Measurements from ENCODE around the gene SPTBN4. TPM values are rescaled to one million over a fixed set of nuclear protein-coding genes. Genes with fewer than 3 reads are reported as not detected.
"Not testable (repeated sequence)": the region's sequence is repeated elsewhere in the genome, so short reads cannot be mapped to it uniquely, and the experiment has no call there.

Gene SPTBN4
- total RNA-seq, 5 donors from 2014 or later (not counting 1 experiment from before 2014, with no cell fraction given), result 0.37 to 1.2 (median 0.66) TPM

DNA sequence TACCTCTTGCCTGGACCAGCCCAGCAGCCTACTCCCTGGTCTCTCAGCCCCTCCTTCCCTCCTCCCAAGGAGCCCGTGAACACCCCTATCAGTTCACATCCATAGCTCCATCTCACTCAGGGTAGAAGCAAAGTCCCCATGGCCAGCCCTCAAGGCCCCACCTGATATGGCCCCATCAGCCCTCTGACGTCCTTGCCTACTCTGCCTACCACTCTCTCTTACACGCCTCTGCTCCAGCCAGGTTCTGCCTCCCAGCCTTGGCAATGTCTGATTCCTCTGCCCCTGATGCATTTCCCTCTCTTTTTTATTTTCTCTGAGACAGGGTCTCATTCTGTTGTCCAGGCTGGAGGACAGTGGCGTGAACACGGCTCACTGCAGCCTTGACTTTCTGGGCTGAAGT is 14.8 kb upstream of the SPTBN4 start:
- H3K4me3 Mint-ChIP-seq, result no peak overlapping the region
- no peak for DNase-seq
- no peaks in the 10 kb centered on the region for H3K4me1 ChIP-seq (ENCODE audit: control insufficient read depth in 1 of 2, extremely low read depth in 1 of 2, insufficient read depth in 2 of 2, low read length in 2 of 2)
- ChIA-PET POLR2A (no interaction called here), CTCF (no interaction called here)
- H3K9me3 ChIP-seq, result no peaks in the 10 kb centered on the region
- H3K27ac ChIP-seq (ENCODE audit: low read length), result no peak overlapping the region
- no peaks in the 10 kb centered on the region for H3K9me3 Mint-ChIP-seq
- no peak for ATAC-seq (replicated peaks in 1 of 4)
- H3K27me3 Mint-ChIP-seq, result no peaks in the 10 kb centered on the region
- peaks cover 0 to 3% of the 10 kb centered on the region in 2 donors for H3K36me3 ChIP-seq (ENCODE audit: control insufficient read depth in 2 of 2, extremely low read depth in 1 of 2, insufficient read depth in 1 of 2, low read length in 1 of 2)
- no peaks in the 10 kb centered on the region for H3K27me3 ChIP-seq (replicated peaks in 1 of 2; ENCODE audit: control insufficient read depth in 2 of 2, extremely low read depth in 1 of 2, insufficient read depth in 2 of 2, low read length in 1 of 2)
- peaks cover 3% of the 10 kb centered on the region for H3K36me3 Mint-ChIP-seq
- H3K4me1 Mint-ChIP-seq, result no peaks in the 10 kb centered on the region
- 82% methylated on average over 4 of the region's 5 CpGs for whole genome bisulfite sequencing (ENCODE audit: insufficient coverage)
- H3K4me3 ChIP-seq (ENCODE audit: control insufficient read depth in 1 of 2, extremely low read depth in 1 of 2, low read length in 1 of 2), result no peak overlapping the region
- H3K27ac Mint-ChIP-seq, result no peak overlapping the region

DNA sequence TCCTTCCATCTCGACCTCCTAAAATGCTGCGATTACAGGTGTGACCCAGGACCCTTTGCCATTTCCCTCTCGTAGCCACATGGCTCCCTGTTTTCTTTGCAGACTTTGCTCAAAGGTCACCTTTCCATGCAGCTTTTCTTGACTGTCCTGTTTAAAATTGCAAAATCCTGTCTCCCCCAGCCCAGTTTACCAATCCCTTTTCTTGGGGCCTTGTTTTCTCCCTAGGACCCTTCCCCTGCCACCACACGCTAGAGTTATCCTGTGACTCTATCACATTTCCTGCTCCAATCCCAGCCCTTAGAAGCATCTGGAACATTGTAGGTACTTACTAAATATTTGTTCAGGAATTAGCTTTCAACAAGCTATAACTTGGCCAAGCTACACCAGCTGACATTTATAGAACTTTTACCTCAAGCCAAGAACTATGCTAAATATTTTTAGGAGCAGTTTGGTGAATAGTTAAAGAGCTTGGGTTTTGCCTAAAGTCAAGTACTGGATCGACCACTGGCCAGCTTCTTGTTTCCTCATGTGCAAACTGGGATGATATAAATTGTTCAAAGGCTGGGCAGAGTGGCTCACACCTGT is 13.6 kb upstream of the SPTBN4 start:
- no peaks in the 10 kb centered on the region for H3K27me3 ChIP-seq (replicated peaks in 1 of 2; ENCODE audit: control insufficient read depth in 2 of 2, extremely low read depth in 1 of 2, insufficient read depth in 2 of 2, low read length in 1 of 2)
- H3K4me3 ChIP-seq (ENCODE audit: control insufficient read depth in 1 of 2, extremely low read depth in 1 of 2, low read length in 1 of 2), result no peak overlapping the region
- H3K36me3 ChIP-seq (ENCODE audit: control insufficient read depth in 2 of 2, extremely low read depth in 1 of 2, insufficient read depth in 1 of 2, low read length in 1 of 2), result no peaks in the 10 kb centered on the region
- H3K4me1 ChIP-seq (ENCODE audit: control insufficient read depth in 1 of 2, extremely low read depth in 1 of 2, insufficient read depth in 2 of 2, low read length in 2 of 2), result no peaks in the 10 kb centered on the region
- Mint-ChIP-seq H3K4me3 (no peak overlapping the region), H3K9me3 (no peaks in the 10 kb centered on the region), H3K36me3 (peaks cover 6% of the 10 kb centered on the region), H3K27me3 (no peaks in the 10 kb centered on the region), H3K4me1 (no peaks in the 10 kb centered on the region), H3K27ac (no peak overlapping the region)
- ATAC-seq (replicated peaks in 1 of 4) (no peak), DNase-seq (no peak)
- H3K9me3 ChIP-seq, result no peaks in the 10 kb centered on the region
- POLR2A ChIA-PET, result no interaction called here
- CTCF ChIA-PET, result no interaction called here
- WGBS (ENCODE audit: insufficient coverage), result 93% methylated on average over 5 of the region's 5 CpGs
- no peak overlapping the region for H3K27ac ChIP-seq (ENCODE audit: low read length)

DNA sequence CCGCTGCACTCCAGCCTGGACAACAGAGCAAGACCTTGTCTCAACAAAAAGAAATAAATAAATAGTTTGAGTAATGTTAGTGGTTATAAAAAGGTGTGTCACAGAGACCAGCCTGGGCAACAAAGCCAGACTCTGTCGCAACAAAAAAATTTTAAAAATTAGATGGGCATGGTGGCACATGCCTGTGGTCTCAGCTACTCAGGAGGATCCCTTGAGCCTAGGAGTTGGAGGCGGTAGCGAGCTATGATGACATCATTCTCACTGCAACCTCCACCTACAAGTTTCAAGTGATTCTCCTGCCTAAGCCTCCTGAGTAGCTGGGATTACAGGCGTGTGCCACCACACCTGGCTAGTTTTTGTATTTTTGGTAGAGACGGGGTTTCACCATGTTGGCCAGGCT is 12.9 kb upstream of the SPTBN4 start:
- H3K4me3 ChIP-seq (ENCODE audit: control insufficient read depth in 1 of 2, extremely low read depth in 1 of 2, low read length in 1 of 2); H3K27ac ChIP-seq (ENCODE audit: low read length); CTCF ChIA-PET; POLR2A ChIA-PET; ATAC-seq (replicated peaks in 1 of 4); H3K4me1 ChIP-seq (ENCODE audit: control insufficient read depth in 1 of 2, extremely low read depth in 1 of 2, insufficient read depth in 2 of 2, low read length in 2 of 2); DNase-seq; H3K36me3 ChIP-seq (ENCODE audit: control insufficient read depth in 2 of 2, extremely low read depth in 1 of 2, insufficient read depth in 1 of 2, low read length in 1 of 2); H3K27ac Mint-ChIP-seq; H3K27me3 Mint-ChIP-seq; H3K36me3 Mint-ChIP-seq; H3K4me3 Mint-ChIP-seq; H3K27me3 ChIP-seq (replicated peaks in 1 of 2; ENCODE audit: control insufficient read depth in 2 of 2, extremely low read depth in 1 of 2, insufficient read depth in 2 of 2, low read length in 1 of 2); H3K9me3 Mint-ChIP-seq; H3K4me1 Mint-ChIP-seq; H3K9me3 ChIP-seq: not testable (repeated sequence)
- WGBS (ENCODE audit: insufficient coverage), result 97% methylated on average over 5 of the region's 6 CpGs

DNA sequence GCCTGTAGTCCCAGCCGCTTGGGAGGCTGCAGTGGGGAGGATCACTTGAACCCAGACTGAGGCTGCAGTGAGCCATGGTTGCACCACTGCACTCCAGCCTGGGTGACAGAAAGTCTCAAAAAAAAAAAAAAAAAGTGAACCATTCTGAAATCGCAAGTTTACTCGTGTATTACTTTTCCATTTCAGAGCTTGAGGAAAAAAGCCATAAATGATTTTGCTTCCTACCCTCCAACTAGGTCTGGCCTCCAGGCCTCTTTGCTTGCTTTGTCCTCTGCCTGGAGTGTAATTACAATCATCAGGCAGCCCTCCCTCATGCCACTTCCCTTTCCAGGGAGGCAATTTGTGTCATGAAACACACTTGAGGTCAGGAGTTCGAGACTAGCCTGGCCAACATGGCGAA is 9.8 kb upstream of the SPTBN4 start:
- no peaks in the 10 kb centered on the region for H3K9me3 ChIP-seq
- no peak overlapping the region for H3K27ac ChIP-seq (ENCODE audit: low read length)
- no peaks in the 10 kb centered on the region for H3K9me3 Mint-ChIP-seq
- no peak for DNase-seq
- ATAC-seq (replicated peaks in 1 of 4), result no peak
- H3K4me3 ChIP-seq (ENCODE audit: control insufficient read depth in 1 of 2, extremely low read depth in 1 of 2, low read length in 1 of 2), result no peak overlapping the region
- H3K27me3 ChIP-seq (replicated peaks in 1 of 2; ENCODE audit: control insufficient read depth in 2 of 2, extremely low read depth in 1 of 2, insufficient read depth in 2 of 2, low read length in 1 of 2), result peaks cover 0 to 2% of the 10 kb centered on the region in 2 experiments
- H3K4me1 ChIP-seq (ENCODE audit: control insufficient read depth in 1 of 2, extremely low read depth in 1 of 2, insufficient read depth in 2 of 2, low read length in 2 of 2), result no peaks in the 10 kb centered on the region
- 95% methylated on average over 4 of the region's 5 CpGs for WGBS (ENCODE audit: insufficient coverage)
- H3K27me3 Mint-ChIP-seq, result no peaks in the 10 kb centered on the region
- ChIA-PET POLR2A (no interaction called here), CTCF (interaction anchor here in 1 of 2 donors (0.7 kb wide), 1 partner anchor 36 kb away, joined by 4 read pairs; no protein-coding TSS in a partner anchor)
- H3K27ac Mint-ChIP-seq, result no peak overlapping the region
- H3K4me1 Mint-ChIP-seq, result peaks cover 0 to 6% (median 0%) of the 10 kb centered on the region in 3 donors
- H3K4me3 Mint-ChIP-seq, result no peak overlapping the region
- peaks cover 3% of the 10 kb centered on the region for H3K36me3 Mint-ChIP-seq
- H3K36me3 ChIP-seq (ENCODE audit: control insufficient read depth in 2 of 2, extremely low read depth in 1 of 2, insufficient read depth in 1 of 2, low read length in 1 of 2), result no peaks in the 10 kb centered on the region

- Mint-ChIP-seq H3K36me3 (peaks cover 3% of the 10 kb centered on the region), H3K4me1 (peaks cover 0 to 7% (median 0%) of the 10 kb centered on the region in 3 donors), H3K4me3 (no peak overlapping the region), H3K9me3 (no peaks in the 10 kb centered on the region), H3K27me3 (no peaks in the 10 kb centered on the region), H3K27ac (no peak overlapping the region)
- Histone ChIP-seq H3K4me1 (ENCODE audit: control insufficient read depth in 1 of 2, extremely low read depth in 1 of 2, insufficient read depth in 2 of 2, low read length in 2 of 2) (no peaks in the 10 kb centered on the region), H3K4me3 (ENCODE audit: control insufficient read depth in 1 of 2, extremely low read depth in 1 of 2, low read length in 1 of 2) (no peak overlapping the region), H3K27me3 (replicated peaks in 1 of 2; ENCODE audit: control insufficient read depth in 2 of 2, extremely low read depth in 1 of 2, insufficient read depth in 2 of 2, low read length in 1 of 2) (peaks cover 0 to 2% of the 10 kb centered on the region in 2 experiments), H3K27ac (ENCODE audit: low read length) (no peak overlapping the region), H3K36me3 (ENCODE audit: control insufficient read depth in 2 of 2, extremely low read depth in 1 of 2, insufficient read depth in 1 of 2, low read length in 1 of 2) (no peaks in the 10 kb centered on the region), H3K9me3 (no peaks in the 10 kb centered on the region)
- POLR2A ChIA-PET, result no interaction called here
- WGBS (ENCODE audit: insufficient coverage), result 98% methylated on average over 15 of the region's 27 CpGs
- ATAC-seq (replicated peaks in 1 of 4), result no peak
- CTCF ChIA-PET, result interaction anchor here in 1 of 2 donors (0.6 kb wide), 1 partner anchor 67 kb away, joined by 3 read pairs; no protein-coding TSS in a partner anchor
- DNase-seq, result no peak
These were observed 8.7 kb upstream of the SPTBN4 start for GRCh38 chr19:40457953-40458596.

GRCh38 chr19:40458597-40458974 is 8.2 kb upstream of the SPTBN4 start:
- POLR2A ChIA-PET, result no interaction called here
- no peak overlapping the region for H3K27ac ChIP-seq (ENCODE audit: low read length)
- H3K9me3 ChIP-seq, result no peaks in the 10 kb centered on the region
- no peak for ATAC-seq (replicated peaks in 1 of 4)
- no peak overlapping the region for H3K27ac Mint-ChIP-seq
- no peaks in the 10 kb centered on the region for H3K36me3 ChIP-seq (ENCODE audit: control insufficient read depth in 2 of 2, extremely low read depth in 1 of 2, insufficient read depth in 1 of 2, low read length in 1 of 2)
- no peak overlapping the region for H3K4me3 ChIP-seq (ENCODE audit: control insufficient read depth in 1 of 2, extremely low read depth in 1 of 2, low read length in 1 of 2)
- no peaks in the 10 kb centered on the region for H3K4me1 ChIP-seq (ENCODE audit: control insufficient read depth in 1 of 2, extremely low read depth in 1 of 2, insufficient read depth in 2 of 2, low read length in 2 of 2)
- peaks cover 0 to 7% (median 0%) of the 10 kb centered on the region in 3 donors for H3K4me1 Mint-ChIP-seq
- peaks cover 0 to 2% of the 10 kb centered on the region in 2 experiments for H3K27me3 ChIP-seq (replicated peaks in 1 of 2; ENCODE audit: control insufficient read depth in 2 of 2, extremely low read depth in 1 of 2, insufficient read depth in 2 of 2, low read length in 1 of 2)
- H3K9me3 Mint-ChIP-seq, result no peaks in the 10 kb centered on the region
- no peak for DNase-seq
- CTCF ChIA-PET, result interaction anchor here in 1 of 2 donors (0.6 kb wide), 1 partner anchor 68 kb away, joined by 3 read pairs; no protein-coding TSS in a partner anchor
- peaks cover 3% of the 10 kb centered on the region for H3K36me3 Mint-ChIP-seq
- 100% methylated on average over 2 of the region's 3 CpGs for WGBS (ENCODE audit: insufficient coverage)
- no peak overlapping the region for H3K4me3 Mint-ChIP-seq
- H3K27me3 Mint-ChIP-seq, result no peaks in the 10 kb centered on the region

Data from T-cell (primary cell).